ENCODE data around the gene PTPRN2. TPM values are rescaled to one million over a fixed set of nuclear protein-coding genes. Genes with fewer than 3 reads are reported as not detected.

Gene PTPRN2
- polyA plus RNA-seq, 1 of the 3 experiments (the other 2 are of a cell fraction) = 4.0 TPM

DNA sequence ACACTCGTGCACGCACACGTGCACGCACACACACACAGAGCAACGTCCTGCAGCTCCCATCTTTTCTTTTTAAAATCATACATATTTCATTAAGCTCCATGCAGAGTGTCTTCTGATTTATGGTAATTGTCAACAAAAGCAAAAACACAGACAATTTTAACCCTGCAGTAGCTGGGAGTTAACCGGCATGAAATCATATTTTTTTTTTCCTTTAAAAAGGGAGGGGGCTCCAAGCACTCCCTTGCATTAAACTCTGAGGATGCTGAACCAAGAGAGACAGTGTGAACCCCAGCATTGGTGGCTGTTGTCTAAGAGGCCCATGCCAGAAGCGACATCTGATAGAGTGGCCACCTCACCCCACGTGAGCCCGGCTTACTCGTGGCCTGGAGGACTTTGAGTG is 708.2 kb downstream of the PTPRN2 start:
- Histone ChIP-seq H3K9me2 (no peaks in the 10 kb centered on the region), H4K20me1 (ENCODE audit: insufficient read depth) (no peaks in the 10 kb centered on the region), H3K79me2 (ENCODE audit: insufficient read depth) (no peaks in the 10 kb centered on the region), H3K4me2 (no peak overlapping the region), H3K4me3 (ENCODE audit: low read depth in 2 of 2, low read length in 1 of 2) (no peak overlapping the region), H2AFZ (ENCODE audit: low read depth) (no peak overlapping the region), H3K27me3 (ENCODE audit: insufficient read depth) (no peaks in the 10 kb centered on the region), H3K9me3 (peaks cover 8% of the 10 kb centered on the region; the same call in 1 of the 2 replicates), H3K9ac (no peak overlapping the region), H3F3A (replicated peaks; ENCODE audit: insufficient read depth) (no peaks in the 10 kb centered on the region), H3K27ac (ENCODE audit: low read depth in 2 of 2, low read length in 1 of 2) (no peak overlapping the region), H3K36me3 (replicated peaks in 1 of 2; ENCODE audit: control insufficient read depth in 1 of 2, insufficient read depth in 2 of 2, low read length in 1 of 2) (no peaks in the 10 kb centered on the region), H3K4me1 (ENCODE audit: control insufficient read depth in 1 of 2, insufficient read depth in 2 of 2, low read depth in 1 of 2, low read length in 1 of 2) (peaks cover 0 to 2% of the 10 kb centered on the region in 2 experiments; a peak in 1 of 4 replicates)
- no peak for TF ChIP-seq NRF1 (IDR thresholded peaks at IDR 0.05; ENCODE audit: low read depth, low read length)
- TF ChIP-seq, protein P1, sequence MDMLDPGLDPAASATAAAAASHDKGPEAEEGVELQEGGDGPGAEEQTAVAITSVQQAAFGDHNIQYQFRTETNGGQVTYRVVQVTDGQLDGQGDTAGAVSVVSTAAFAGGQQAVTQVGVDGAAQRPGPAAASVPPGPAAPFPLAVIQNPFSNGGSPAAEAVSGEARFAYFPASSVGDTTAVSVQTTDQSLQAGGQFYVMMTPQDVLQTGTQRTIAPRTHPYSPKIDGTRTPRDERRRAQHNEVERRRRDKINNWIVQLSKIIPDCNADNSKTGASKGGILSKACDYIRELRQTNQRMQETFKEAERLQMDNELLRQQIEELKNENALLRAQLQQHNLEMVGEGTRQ (IDR thresholded peaks at IDR 0.05; ENCODE audit: borderline replicate concordance, low read depth, low read length) = no peak
- TF ChIP-seq TCF12 (IDR thresholded peaks at IDR 0.05) = no peak
- TF ChIP-seq, protein P2, sequence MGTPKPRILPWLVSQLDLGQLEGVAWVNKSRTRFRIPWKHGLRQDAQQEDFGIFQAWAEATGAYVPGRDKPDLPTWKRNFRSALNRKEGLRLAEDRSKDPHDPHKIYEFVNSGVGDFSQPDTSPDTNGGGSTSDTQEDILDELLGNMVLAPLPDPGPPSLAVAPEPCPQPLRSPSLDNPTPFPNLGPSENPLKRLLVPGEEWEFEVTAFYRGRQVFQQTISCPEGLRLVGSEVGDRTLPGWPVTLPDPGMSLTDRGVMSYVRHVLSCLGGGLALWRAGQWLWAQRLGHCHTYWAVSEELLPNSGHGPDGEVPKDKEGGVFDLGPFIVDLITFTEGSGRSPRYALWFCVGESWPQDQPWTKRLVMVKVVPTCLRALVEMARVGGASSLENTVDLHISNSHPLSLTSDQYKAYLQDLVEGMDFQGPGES (IDR thresholded peaks at IDR 0.05; ENCODE audit: low read depth, low read length) = no peak
- TF ChIP-seq MXI1 (IDR thresholded peaks at IDR 0.05; ENCODE audit: low read depth, low read length) = no peak
- ChIA-PET CTCF (interaction anchor here (0.9 to 2.0 kb wide), 3 partner anchors 10 to 447 kb away, joined by 4 to 11 read pairs (median 6); no protein-coding TSS in a partner anchor), POLR2A (no interaction called here)
- no peak for DNase-seq
- WGBS (ENCODE audit: low lambda C conversion rate) = 56% methylated on average over 10 of the region's 10 CpGs

DNA sequence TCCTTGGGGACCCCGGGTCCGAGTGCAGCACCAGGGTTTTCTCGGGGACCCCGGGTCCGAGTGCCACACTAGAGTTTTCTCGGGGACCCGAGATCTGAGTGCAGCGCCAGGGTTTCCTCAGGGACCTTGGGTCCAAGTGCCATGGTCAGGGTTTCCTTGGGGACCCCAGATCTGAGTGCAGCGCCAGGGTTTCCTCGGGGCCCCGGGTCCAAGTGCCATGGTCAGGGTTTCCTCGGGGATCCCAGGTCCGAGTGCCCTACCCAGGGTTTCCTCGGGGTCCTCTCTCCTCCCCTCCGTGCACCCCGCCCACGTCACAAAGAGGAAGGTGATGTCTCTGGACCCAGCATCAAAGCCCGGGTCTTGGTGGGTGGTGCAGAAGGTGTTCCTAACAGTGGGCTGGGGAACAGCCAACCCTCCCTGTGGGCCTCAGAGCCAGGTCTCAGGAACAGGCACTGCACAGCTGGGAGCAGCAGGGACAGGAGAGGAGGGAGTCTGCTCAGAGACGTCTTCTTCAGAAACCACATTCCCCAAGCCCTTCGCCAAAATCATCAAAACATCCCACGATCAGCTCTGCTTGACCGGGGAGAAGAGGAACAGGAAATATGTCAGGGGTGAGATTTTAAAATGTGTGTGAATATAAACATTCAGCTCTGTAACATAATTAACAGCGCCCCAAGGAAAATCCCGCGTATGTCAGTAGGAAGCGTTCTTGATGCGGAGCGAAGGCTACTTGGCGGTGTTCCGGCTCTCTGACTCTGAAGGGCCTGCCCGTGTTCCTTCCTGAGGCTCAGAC is 710.1 kb downstream of the PTPRN2 start:
- TF ChIP-seq MXI1 (IDR thresholded peaks at IDR 0.05; ENCODE audit: low read depth, low read length) (no peak), FOXM1 (IDR thresholded peaks at IDR 0.05; ENCODE audit: low read depth) (no peak), EP300 (IDR thresholded peaks at IDR 0.05; ENCODE audit: borderline replicate concordance in 1 of 2, low read depth in 1 of 2, low read length in 1 of 2) (no peak)
- Histone ChIP-seq H3K9me3 (peaks cover 8% of the 10 kb centered on the region; the same call in 1 of the 2 replicates), H3K36me3 (replicated peaks in 1 of 2; ENCODE audit: control insufficient read depth in 1 of 2, insufficient read depth in 2 of 2, low read length in 1 of 2) (no peaks in the 10 kb centered on the region), H4K20me1 (ENCODE audit: insufficient read depth) (no peaks in the 10 kb centered on the region), H2AFZ (ENCODE audit: low read depth) (no peak overlapping the region), H3K27me3 (ENCODE audit: insufficient read depth) (no peaks in the 10 kb centered on the region), H3K4me1 (ENCODE audit: control insufficient read depth in 1 of 2, insufficient read depth in 2 of 2, low read depth in 1 of 2, low read length in 1 of 2) (peaks cover 0 to 2% of the 10 kb centered on the region in 2 experiments; a peak in 1 of 4 replicates), H3K4me2 (no peak overlapping the region), H3K4me3 (ENCODE audit: low read depth in 2 of 2, low read length in 1 of 2) (no peak overlapping the region), H3K79me2 (ENCODE audit: insufficient read depth) (no peaks in the 10 kb centered on the region), H3F3A (replicated peaks; ENCODE audit: insufficient read depth) (no peaks in the 10 kb centered on the region), H3K9me2 (no peaks in the 10 kb centered on the region), H3K9ac (no peak overlapping the region), H3K27ac (ENCODE audit: low read depth in 2 of 2, low read length in 1 of 2) (no peak overlapping the region)
- no peak for DNase-seq
- ChIA-PET CTCF (interaction anchor here (0.6 kb wide), 1 partner anchor 488 kb away, joined by 4 read pairs; no protein-coding TSS in a partner anchor), POLR2A (no interaction called here)
- WGBS (ENCODE audit: low lambda C conversion rate) = 56% methylated on average over 28 of the region's 31 CpGs
